Jurkat, Clone E6-1 (cell line): ENCODE measurements around the gene PUDP.

Experiments used
- DNase-seq: peaks from one replicate; pipeline ENCODE4 v3.0.0-alpha.2; 2011; ENCODE audit warnings: low read depth, low spot score
- H3K4me3 ChIP-seq: 2 replicates; pipeline ENCODE4 v1.5.1; 2011; ENCODE audit warnings: mild to moderate bottlenecking, low read length, control low read depth, moderate library complexity

Gene PUDP

GRCh38 chrX:7149411-7149810 lies 1.5 kb upstream of the PUDP start:
- no peak overlapping the region for H3K4me3 ChIP-seq
- DNase-seq = no peak

GRCh38 chrX:7147413-7147977 lies 458 bp downstream of the PUDP start, which contains the start of gene STS:
Gene STS (plus strand): TSS chrX:7147712. CDS start chrX:7253200, 105,488 bp downstream.
- no peak for DNase-seq
- H3K4me3 ChIP-seq = peak within 1 kb of the TSS; percentile 81

- no peak for DNase-seq
These were observed 1.1 kb downstream of the PUDP start for GRCh38 chrX:7146703-7147412.

GRCh38 chrX:7146020-7146702 lies 1.8 kb downstream of the PUDP start:
- DNase-seq = no peak
- no peak overlapping the region for H3K4me3 ChIP-seq

More at GRCh38 chrX:7146703-7147412, 1.1 kb downstream of the PUDP start:
- H3K4me3 ChIP-seq = peak overlapping the region; percentile 75

GRCh38 chrX:7145454-7145853 lies 2.5 kb downstream of the PUDP start:
- H3K4me3 ChIP-seq = no peak overlapping the region
- no peak for DNase-seq

- DNase-seq = no peak
- H3K4me3 ChIP-seq = no peak overlapping the region
These were observed 3.9 kb downstream of the PUDP start for GRCh38 chrX:7143941-7144525.

GRCh38 chrX:7143076-7143475 lies 4.9 kb downstream of the PUDP start:
- no peak for DNase-seq
- H3K4me3 ChIP-seq = no peak overlapping the region

GRCh38 chrX:7139202-7140081 lies 8.5 kb downstream of the PUDP start:
- no peak overlapping the region for H3K4me3 ChIP-seq
- no peak for DNase-seq

GRCh38 chrX:7134981-7135380 lies 13.0 kb downstream of the PUDP start:
- DNase-seq = no peak
- H3K4me3 ChIP-seq = no peak overlapping the region

GRCh38 chrX:7133050-7133440 lies 14.9 kb downstream of the PUDP start:
- H3K4me3 ChIP-seq = no peak overlapping the region
- DNase-seq = no peak

- H3K4me3 ChIP-seq = no peak overlapping the region
- no peak for DNase-seq
These were observed 15.5 kb downstream of the PUDP start for GRCh38 chrX:7132335-7133049.

GRCh38 chrX:7131621-7132020 lies 16.3 kb downstream of the PUDP start:
- H3K4me3 ChIP-seq = no peak overlapping the region
- no peak for DNase-seq

- no peak for DNase-seq
- H3K4me3 ChIP-seq = no peak overlapping the region
These were observed 20.9 kb downstream of the PUDP start for GRCh38 chrX:7127056-7127455.

- no peak for DNase-seq
These were observed 27.1 kb downstream of the PUDP start for GRCh38 chrX:7120878-7121219.

GRCh38 chrX:7119950-7120877 lies 27.7 kb downstream of the PUDP start:
- DNase-seq = no peak
- no peak overlapping the region for H3K4me3 ChIP-seq

More at GRCh38 chrX:7120878-7121219, 27.1 kb downstream of the PUDP start:
- no peak overlapping the region for H3K4me3 ChIP-seq

- DNase-seq = no peak
- no peak overlapping the region for H3K4me3 ChIP-seq
These were observed 30.4 kb downstream of the PUDP start for GRCh38 chrX:7117587-7117986.

GRCh38 chrX:7116081-7116480 lies 31.9 kb downstream of the PUDP start:
- DNase-seq = no peak
- H3K4me3 ChIP-seq = no peak overlapping the region

- H3K4me3 ChIP-seq = no peak overlapping the region
- no peak for DNase-seq
These were observed 32.4 kb downstream of the PUDP start for GRCh38 chrX:7115557-7115956.
